Measurements from ENCODE around the gene CSF3R. TPM values are rescaled to one million over a fixed set of nuclear protein-coding genes. Genes with fewer than 3 reads are reported as not detected.

Gene CSF3R
- total RNA-seq, 1 experiment from 2014 or later = not detected

GRCh38 chr1:36440044-36440443 is 42.7 kb downstream of the CSF3R start:
- Mint-ChIP-seq H3K9me3 (no peaks in the 10 kb centered on the region), H3K36me3 (ENCODE audit: insufficient read depth in 1 of 3, low read depth in 3 of 3) (no peaks in the 10 kb centered on the region), H3K4me3 (no peak overlapping the region), H3K4me1 (peaks cover 10% of the 10 kb centered on the region in 2 experiments), H3K27me3 (ENCODE audit: low read depth) (no peaks in the 10 kb centered on the region), H3K27ac (peak overlapping the region in 1 of 3 experiments; percentile 6; a peak in 1 of 7 replicates)
- H3K23ac ChIP-seq (ENCODE audit: insufficient read length, low read depth, low read length) = no peak overlapping the region
- no peak overlapping the region for H2BK120ac ChIP-seq (ENCODE audit: low read depth, low read length, poor library complexity, severe bottlenecking)
- no peak overlapping the region for H3K9ac ChIP-seq (ENCODE audit: extremely low read depth, insufficient read length, low read length)
- H2BK20ac ChIP-seq (ENCODE audit: low read depth, low read length, poor library complexity, severe bottlenecking) = no peak overlapping the region
- no peak overlapping the region for H3K56ac ChIP-seq (ENCODE audit: insufficient read length, low read depth, low read length)
- no peaks in the 10 kb centered on the region for H3K4me1 ChIP-seq (ENCODE audit: insufficient read depth, low read length)
- no peak overlapping the region for H3K14ac ChIP-seq (ENCODE audit: insufficient read depth, low read length)
- no peak overlapping the region for H3K4ac ChIP-seq (ENCODE audit: low read depth, low read length)
- no peak overlapping the region for H4K5ac ChIP-seq (ENCODE audit: insufficient read length, low read depth, low read length)
- H3K27ac ChIP-seq (ENCODE audit: insufficient read length, low read depth, low read length) = no peak overlapping the region
- H3K4me2 ChIP-seq (ENCODE audit: insufficient read depth, insufficient read length, low read length) = no peak overlapping the region
- no peaks in the 10 kb centered on the region for H4K20me1 ChIP-seq (ENCODE audit: control insufficient read depth, insufficient read depth, insufficient read length)
- no peak overlapping the region for H4K8ac ChIP-seq (replicated peaks; ENCODE audit: insufficient read length, low read depth, low read length)
- H2BK5ac ChIP-seq (ENCODE audit: insufficient read length, low read length) = no peak overlapping the region
- H3K79me2 ChIP-seq (ENCODE audit: insufficient read depth, low read length) = no peaks in the 10 kb centered on the region
- H3K23me2 ChIP-seq (ENCODE audit: insufficient read length, low read depth, low read length, poor library complexity, severe bottlenecking) = no peaks in the 10 kb centered on the region
- TF ChIP-seq, protein P1, sequence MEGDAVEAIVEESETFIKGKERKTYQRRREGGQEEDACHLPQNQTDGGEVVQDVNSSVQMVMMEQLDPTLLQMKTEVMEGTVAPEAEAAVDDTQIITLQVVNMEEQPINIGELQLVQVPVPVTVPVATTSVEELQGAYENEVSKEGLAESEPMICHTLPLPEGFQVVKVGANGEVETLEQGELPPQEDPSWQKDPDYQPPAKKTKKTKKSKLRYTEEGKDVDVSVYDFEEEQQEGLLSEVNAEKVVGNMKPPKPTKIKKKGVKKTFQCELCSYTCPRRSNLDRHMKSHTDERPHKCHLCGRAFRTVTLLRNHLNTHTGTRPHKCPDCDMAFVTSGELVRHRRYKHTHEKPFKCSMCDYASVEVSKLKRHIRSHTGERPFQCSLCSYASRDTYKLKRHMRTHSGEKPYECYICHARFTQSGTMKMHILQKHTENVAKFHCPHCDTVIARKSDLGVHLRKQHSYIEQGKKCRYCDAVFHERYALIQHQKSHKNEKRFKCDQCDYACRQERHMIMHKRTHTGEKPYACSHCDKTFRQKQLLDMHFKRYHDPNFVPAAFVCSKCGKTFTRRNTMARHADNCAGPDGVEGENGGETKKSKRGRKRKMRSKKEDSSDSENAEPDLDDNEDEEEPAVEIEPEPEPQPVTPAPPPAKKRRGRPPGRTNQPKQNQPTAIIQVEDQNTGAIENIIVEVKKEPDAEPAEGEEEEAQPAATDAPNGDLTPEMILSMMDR (conservative IDR thresholded peaks at IDR 0.05) = no peak
- H2AFZ ChIP-seq (ENCODE audit: low read length) = no peak overlapping the region
- H3K9me3 ChIP-seq (ENCODE audit: control insufficient read depth, low read depth, low read length) = no peaks in the 10 kb centered on the region
- no peaks in the 10 kb centered on the region for H3K27me3 ChIP-seq (ENCODE audit: insufficient read depth, low read length)
- no peak for DNase-seq
- no peak overlapping the region for H2BK15ac ChIP-seq (ENCODE audit: low read depth, low read length)
- no peak overlapping the region for H2AK5ac ChIP-seq (ENCODE audit: insufficient read length, low read length)
- WGBS (ENCODE audit: extremely low coverage, insufficient read length, low lambda C conversion rate) = no CpG with 5 or more reads among the region's 3 CpGs
- H3T11ph ChIP-seq (ENCODE audit: low read length) = no peak overlapping the region
- H4K91ac ChIP-seq (ENCODE audit: insufficient read length, low read depth, low read length) = no peak overlapping the region
- H3K18ac ChIP-seq (ENCODE audit: insufficient read length, low read depth, low read length) = no peak overlapping the region
- H2BK12ac ChIP-seq (ENCODE audit: insufficient read length, low read depth, low read length) = no peak overlapping the region
- H3K79me1 ChIP-seq (ENCODE audit: insufficient read depth, low read depth, low read length, poor library complexity, severe bottlenecking) = no peaks in the 10 kb centered on the region

Measured in H9 (cell line).